Fibroblast of peridontal ligament (primary cell): ENCODE results near the gene STIM1.

ENCODE experiments used
- DNase-seq: peaks from one replicate; pipeline ENCODE4 v3.0.0-alpha.2; 2010; ENCODE audit errors: extremely low read depth

Gene STIM1

GRCh38 chr11:3916962-3917361 lies 61.5 kb downstream of the STIM1 start:
- no peak for DNase-seq

GRCh38 chr11:3920148-3920852 lies 64.8 kb downstream of the STIM1 start:
- peak; percentile 91 for DNase-seq

- DNase-seq: no peak
Observed at GRCh38 chr11:3922056-3922455, 66.6 kb downstream of the STIM1 start.

- DNase-seq: no peak
Observed at GRCh38 chr11:3925513-3925912, 70.0 kb downstream of the STIM1 start.

- peak; percentile 42 for DNase-seq
Observed at GRCh38 chr11:3926458-3927095, 71.1 kb downstream of the STIM1 start.

GRCh38 chr11:3927129-3927796 lies 71.8 kb downstream of the STIM1 start:
- no peak for DNase-seq

- no peak for DNase-seq
Observed at GRCh38 chr11:3929232-3929631, 73.8 kb downstream of the STIM1 start.

GRCh38 chr11:3929649-3930048 lies 74.2 kb downstream of the STIM1 start:
- DNase-seq: no peak

GRCh38 chr11:3932698-3933097 lies 77.2 kb downstream of the STIM1 start:
- DNase-seq: no peak

- no peak for DNase-seq
Observed at GRCh38 chr11:3933165-3933628, 77.7 kb downstream of the STIM1 start.

- DNase-seq: no peak
Observed at GRCh38 chr11:3934658-3935057, 79.2 kb downstream of the STIM1 start.

GRCh38 chr11:3936517-3936916 lies 81.1 kb downstream of the STIM1 start:
- DNase-seq: no peak

- DNase-seq: peak; percentile 95
Observed at GRCh38 chr11:3939211-3939610, 83.7 kb downstream of the STIM1 start.

- DNase-seq: peak; percentile 86
Observed at GRCh38 chr11:3939651-3940190, 84.3 kb downstream of the STIM1 start.

GRCh38 chr11:3942160-3942955 lies 86.9 kb downstream of the STIM1 start:
- no peak for DNase-seq

GRCh38 chr11:3942956-3943497 lies 87.6 kb downstream of the STIM1 start:
- DNase-seq: no peak

- DNase-seq: peak; percentile 84
Observed at GRCh38 chr11:3944198-3944597, 88.7 kb downstream of the STIM1 start.

- no peak for DNase-seq
Observed at GRCh38 chr11:3946455-3947017, 91.1 kb downstream of the STIM1 start.

GRCh38 chr11:3947061-3947460 lies 91.6 kb downstream of the STIM1 start:
- no peak for DNase-seq

- no peak for DNase-seq
Observed at GRCh38 chr11:3949125-3949524, 93.7 kb downstream of the STIM1 start.

- peak; percentile 89 for DNase-seq
Observed at GRCh38 chr11:3950996-3951660, 95.7 kb downstream of the STIM1 start.
